Testis (tissue), 3 donors: ENCODE results near the gene EPDR1. TPM values are rescaled to one million over a fixed set of nuclear protein-coding genes. Genes with fewer than 3 reads are reported as not detected.

Experiments
- DNase-seq: peaks from one replicate; pipeline ENCODE4 v3.0.0-alpha.2; 2019
- H3K27ac ChIP-seq, 2 donors: fragments of 200-600 bp; sonication (generic); one replicate each; pipeline ENCODE4 v1.5.1; 2019
- H3K27me3 ChIP-seq: fragments of 200-600 bp; sonication (generic); one replicate; pipeline ENCODE4 v1.5.1; 2019
- H3K36me3 ChIP-seq: fragments of 200-600 bp; sonication (generic); one replicate; pipeline ENCODE4 v1.5.1; 2017; ENCODE audit warnings: low read depth; ENCODE audit errors: missing control alignments
- H3K4me1 ChIP-seq: fragments of 200-600 bp; sonication (generic); one replicate; pipeline ENCODE4 v1.5.1; 2019
- H3K4me3 ChIP-seq, 2 donors: fragments of 200-600 bp; sonication (generic); one replicate each; pipeline ENCODE4 v1.5.1; 2017 to 2019
- H3K9me3 ChIP-seq: fragments of 200-600 bp; sonication (generic); one replicate; pipeline ENCODE4 v1.5.1; 2017
- CTCF ChIP-seq, 3 experiments: fragments of 450-650 bp in 2 of 3; fragments of 200-600 bp in 1 of 3; sonication (generic) in 1 of 3; IDR thresholded peaks; one replicate each; pipeline ENCODE4 v1.5.1; 2016 to 2019; ENCODE audit warnings: antibody characterized with exemption in 3 of 3, mild to moderate bottlenecking in 2 of 3, moderate library complexity in 1 of 3
- POLR2A ChIP-seq: fragments of 450-650 bp; IDR thresholded peaks from one replicate; pipeline ENCODE4 v1.6.1; 2017; ENCODE audit warnings: antibody characterized with exemption, mild to moderate bottlenecking, moderate library complexity
- WGBS, 2 donors: methylation state at CpG; one replicate each; pipeline ENCODE4 v1.1.5; 2018; 5-methylcytosine and 5-hydroxymethylcytosine counted together
- intact Hi-C: fragments of 100-400 bp; cut with DNase I; formaldehyde crosslinking; loops from one replicate; pipeline ENCODE4 v1.15.1; 2023; ENCODE audit warnings: low total_unique reads
- polyA plus RNA-seq: library from polyadenylated mRNA; stranded (reverse); fragments of 350-450 nt; fragmentation: Illumina TruSeq; extraction: RNeasy Lipid Tissue Mini Kit (QIAGEN cat#74804); gene quantifications from one replicate; pipeline ENCODE4 v1.2.3, GENCODE V29; 2014; ENCODE audit warnings: low read depth, low replicate concordance; ENCODE audit not compliant: insufficient read depth
- total RNA-seq, 2 donors: library from RNA; depleted of rRNA; stranded (reverse); fragments of >200 nt; gene quantifications; one replicate each; pipeline ENCODE4 v1.2.3, GENCODE V29; 2016

The EPDR1 gene
- total and polyA plus RNA-seq, 3 donors from 2014 or later: 30.4 to 34.8 (median 33.9) TPM

GRCh38 chr7:37924491-37925041 is 4.1 kb downstream of the EPDR1 start:
- Histone ChIP-seq H3K27ac (peak overlapping the region in 1 of 2 donors; percentile 51), H3K27me3 (no peaks in the 10 kb centered on the region), H3K36me3 (no peaks in the 10 kb centered on the region), H3K9me3 (no peaks in the 10 kb centered on the region), H3K4me1 (peaks cover 19% of the 10 kb centered on the region), H3K4me3 (no peak overlapping the region)
- 42 to 54% methylated on average over 3 of the region's 3 CpGs for WGBS, 2 donors
- intact Hi-C loops: no loop called here
- no peak for DNase-seq
- no peak for TF ChIP-seq CTCF (IDR thresholded peaks at IDR 0.05)
- no peak for TF ChIP-seq POLR2A

GRCh38 chr7:37925620-37926019 is 5.2 kb downstream of the EPDR1 start:
- DNase-seq: no peak
- H3K4me3 ChIP-seq: no peak overlapping the region
- H3K9me3 ChIP-seq: no peaks in the 10 kb centered on the region
- H3K36me3 ChIP-seq: no peaks in the 10 kb centered on the region
- peaks cover 23% of the 10 kb centered on the region for H3K4me1 ChIP-seq
- no peaks in the 10 kb centered on the region for H3K27me3 ChIP-seq
- no peak for TF ChIP-seq POLR2A
- no peak for TF ChIP-seq CTCF (IDR thresholded peaks at IDR 0.05)
- no peak overlapping the region for H3K27ac ChIP-seq
- WGBS, 2 donors: 61 to 77% methylated on average over 1 of the region's 1 CpG
- intact Hi-C loops: no loop called here

GRCh38 chr7:37927773-37928444 is 7.5 kb downstream of the EPDR1 start:
- no peaks in the 10 kb centered on the region for H3K27me3 ChIP-seq
- H3K4me3 ChIP-seq: no peak overlapping the region
- intact Hi-C loops: no loop called here
- no peaks in the 10 kb centered on the region for H3K36me3 ChIP-seq
- H3K4me1 ChIP-seq: peaks cover 23% of the 10 kb centered on the region
- no peaks in the 10 kb centered on the region for H3K9me3 ChIP-seq
- WGBS, 2 donors: 58 to 72% methylated on average over 2 of the region's 2 CpGs
- DNase-seq: peak; percentile 31
- peak overlapping the region; percentile 50 to 74 for H3K27ac ChIP-seq
- no peak for TF ChIP-seq CTCF (IDR thresholded peaks at IDR 0.05)
- no peak for TF ChIP-seq POLR2A

- DNase-seq: no peak
- WGBS, 2 donors: 85 to 87% methylated on average over 4 of the region's 4 CpGs
Measured at GRCh38 chr7:37928878-37929277, 8.4 kb downstream of the EPDR1 start.

More at GRCh38 chr7:37928878-37929277, 8.4 kb downstream of the EPDR1 start:
- intact Hi-C loops: no loop called here
- no peak overlapping the region for H3K4me3 ChIP-seq
- H3K36me3 ChIP-seq: no peaks in the 10 kb centered on the region
- no peak for TF ChIP-seq POLR2A
- no peak for TF ChIP-seq CTCF (IDR thresholded peaks at IDR 0.05)
- no peaks in the 10 kb centered on the region for H3K9me3 ChIP-seq
- peaks cover 23% of the 10 kb centered on the region for H3K4me1 ChIP-seq
- H3K27me3 ChIP-seq: no peaks in the 10 kb centered on the region
- H3K27ac ChIP-seq: peak overlapping the region; percentile 50 to 74
